Panc1 (cell line): ENCODE measurements around the gene SP4.

Experiments
- CTCF ChIP-seq: fragments of 450-650 bp; IDR thresholded peaks from 2 replicates; pipeline ENCODE4 v1.5.1; 2017; ENCODE audit warnings: mild to moderate bottlenecking
- POLR2AphosphoS5 ChIP-seq: IDR thresholded peaks from 2 replicates; pipeline ENCODE4 v1.6.1; 2012; ENCODE audit warnings: mild to moderate bottlenecking, low read depth, low read length, moderate library complexity
- REST ChIP-seq, 2 experiments: IDR thresholded peaks; 2 replicates each; pipeline ENCODE4 v1.6.1; 2011 to 2012; ENCODE audit warnings: low read depth in 2 of 2, control low read depth in 1 of 2, low read length in 1 of 2, mild to moderate bottlenecking in 1 of 2, moderate library complexity in 1 of 2; ENCODE audit not compliant: insufficient read depth in 1 of 2
- TCF7L2 ChIP-seq: IDR thresholded peaks from 2 replicates; pipeline ENCODE4 v1.6.1; 2011; ENCODE audit warnings: mild to moderate bottlenecking, low read depth, low read length, inconsistent platforms

DNA sequence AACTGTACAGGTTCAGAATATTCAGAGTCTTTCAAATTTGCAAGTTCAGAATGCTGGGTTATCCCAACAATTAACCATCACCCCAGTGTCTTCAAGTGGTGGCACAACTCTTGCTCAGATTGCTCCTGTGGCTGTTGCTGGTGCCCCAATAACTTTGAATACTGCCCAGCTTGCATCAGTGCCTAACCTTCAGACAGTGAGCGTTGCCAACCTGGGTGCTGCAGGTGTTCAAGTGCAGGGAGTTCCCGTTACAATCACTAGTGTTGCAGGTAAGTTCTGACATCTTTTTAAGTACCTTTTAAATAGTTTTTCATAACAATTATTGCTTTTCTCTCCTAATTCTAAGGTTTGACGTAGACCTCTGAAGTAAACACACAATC lies 2.7 kb downstream of the SP4 start:
- TF ChIP-seq CTCF = no peak
- TF ChIP-seq TCF7L2 = no peak
- no peak for TF ChIP-seq POLR2AphosphoS5
- no peak for TF ChIP-seq REST (IDR thresholded peaks at IDR 0.05; ENCODE audit: insufficient read depth in 1 of 2, low read depth in 2 of 2, low read length in 1 of 2)
